Heart left ventricle (tissue), 16 donors: ENCODE data around the gene DSCAM. TPM values are rescaled to one million over a fixed set of nuclear protein-coding genes. Genes with fewer than 3 reads are reported as not detected.

Source experiments
- ATAC-seq, 4 donors: fragments of 200-7000 bp; cut with Tn5 transposase; one replicate each; pipeline ENCODE4 v1.9.1; 2020 to 2022; ENCODE audit warnings: moderate library complexity in 4 of 4, mild to moderate bottlenecking in 3 of 4, moderate number of reproducible peaks in 1 of 4
- DNase-seq, 5 donors: peaks; one replicate each; pipeline ENCODE4 v3.0.0-alpha.2; 2020
- H3K27ac ChIP-seq, 12 donors: fragments of 200-600 bp; sonication (generic) in 4 of 12; one replicate each; pipeline versions ENCODE4 v1.5.0 to v1.8.0; 2016 to 2022; ENCODE audit warnings: mild to moderate bottlenecking in 2 of 12
- H3K27me3 ChIP-seq, 9 donors: fragments of 200-600 bp; sonication (generic) in 2 of 9; one replicate each; pipeline versions ENCODE4 v1.5.1 to v1.8.0; 2016 to 2022; ENCODE audit warnings: mild to moderate bottlenecking in 3 of 9
- H3K36me3 ChIP-seq, 9 donors: fragments of 200-600 bp; sonication (generic) in 2 of 9; one replicate each; pipeline versions ENCODE4 v1.5.0 to v1.8.0; 2018 to 2022; ENCODE audit warnings: mild to moderate bottlenecking in 2 of 9
- H3K4me1 ChIP-seq, 12 donors: fragments of 200-600 bp; sonication (generic) in 4 of 12; one replicate each; pipeline versions ENCODE4 v1.5.0 to v1.8.0; 2016 to 2022; ENCODE audit warnings: mild to moderate bottlenecking in 3 of 12
- H3K4me3 ChIP-seq, 12 donors: fragments of 200-600 bp; sonication (generic) in 4 of 12; one replicate each; pipeline versions ENCODE4 v1.5.0 to v1.8.0; 2017 to 2022; ENCODE audit warnings: mild to moderate bottlenecking in 9 of 12, moderate library complexity in 4 of 12
- H3K9me3 ChIP-seq, 12 donors: fragments of 200-600 bp; sonication (generic) in 4 of 12; one replicate each; pipeline versions ENCODE4 v1.5.0 to v1.8.0; 2016 to 2022; ENCODE audit warnings: mild to moderate bottlenecking in 1 of 12
- POLR2A ChIP-seq, 2 donors: fragments of 450-650 bp; IDR thresholded peaks; one replicate each; pipeline ENCODE4 v1.6.1; 2017; ENCODE audit warnings: antibody characterized with exemption in 2 of 2, mild to moderate bottlenecking in 2 of 2, moderate library complexity in 2 of 2
- WGBS, 4 donors: extraction: QIAGEN DNeasy Blood & Tissue Kit in 2 of 4; methylation state at CpG; one replicate each; pipeline versions ENCODE4 v1.1.5 to v1.1.7; 2013 to 2018; 5-methylcytosine and 5-hydroxymethylcytosine counted together
- intact Hi-C, 10 donors: fragments of 100-400 bp; cut with DNase I; formaldehyde crosslinking; loops; one replicate each; pipeline versions ENCODE4 v1.11.1 to v1.14.2; 2022
- polyA plus RNA-seq, 2 donors: library from polyadenylated mRNA; stranded (reverse); fragments of 200-250 nt; gene quantifications; one replicate each; pipeline ENCODE4 v1.2.3, GENCODE V29; 2013
- total RNA-seq, 9 donors: library from RNA; depleted of rRNA in 2 of 9; stranded (reverse); fragments of >200 nt in 2 of 9; fragmentation: NEBNext Ultra II Directional in 3 of 9; extraction: Animal tissue kit (Norgen Biotek cat#: 25700) in 3 of 9; gene quantifications; one replicate each; pipeline versions ENCODE4 v1.1.0 to v1.2.4, GENCODE V29; 2016 to 2023
- TF ChIP-seq, protein P1 (sequence below), 12 donors: fragments of 200-600 bp; sonication (generic) in 4 of 12; IDR thresholded peaks; one replicate each; pipeline versions ENCODE4 v1.5.0 to v1.8.0; 2018 to 2022; ENCODE audit warnings: antibody characterized with exemption in 12 of 12, mild to moderate bottlenecking in 5 of 12
- donor health status: ischemic (EF 13 %, LVEDD 7.1; RV severe dilation, severe dysfunction).
- donor health status: healthy with polysubstance abuse.
- donor health status: DM: no; HTN: yes; CAD: no.
- donor health status: DM: no; HTN: no; CAD: no.
- donor health status: ischemic (EF 25% LVEDD 6.9; RV normal size, moderate dysfunction).
- donor health status: ischemic (EF 25% LVEDD 5.7; RV mildly dilated, moderate dysfunction).
- donor health status: healthy.
- donor health status: DM: yes; HTN: yes; CAD: no.
- donor health status: ischemic (EF 35%, LVEDD 5.7; RV mildly dilated, moderate dysfunction).
- donor health status: nonischemic (EF 11% LVEDD 7.7; RV severe dilation, severe dysfunction).
- donor health status: DM: yes; HTN: yes; CAD: no.
- donor health status: PGD.
- donor health status: ischemic (EF 29% LVEDD 5.4; RV normal size, mild dysfunction).
- donor health status: nonischemic (EF 23%, LVEDD 6.1; RV moderate dilation, normal function).

DSCAM gene
- total and polyA plus RNA-seq, 11 donors = 0.03 TPM; not detected in 10

DNA sequence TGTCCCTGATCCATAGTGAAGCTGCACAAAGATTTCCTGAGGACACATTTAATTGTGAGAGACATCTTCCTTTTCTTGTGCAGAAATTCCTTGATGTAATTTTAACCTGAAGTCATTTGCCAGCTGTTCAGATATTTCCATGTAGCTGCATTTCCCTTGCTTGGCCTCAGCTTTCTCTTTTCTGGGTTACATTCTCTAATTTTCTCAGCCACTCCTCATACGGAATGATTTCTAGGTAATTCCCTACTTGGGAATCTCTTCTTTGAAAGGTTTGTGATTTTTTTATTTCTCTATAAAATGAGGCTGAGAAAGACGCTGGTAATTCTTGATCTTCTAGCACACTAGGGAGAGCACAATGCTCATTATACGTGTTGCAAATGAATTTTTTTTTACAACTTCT, 780.7 kb downstream of the DSCAM start:
- DNase-seq = no peak
- 78 to 84% (median 82%) methylated on average over 3 of the region's 3 CpGs for WGBS, 4 donors
- H3K4me1 ChIP-seq = no peaks in the 10 kb centered on the region
- no peaks in the 10 kb centered on the region for H3K27me3 ChIP-seq
- H3K36me3 ChIP-seq = no peaks in the 10 kb centered on the region
- intact Hi-C loops = no loop called here
- no peak for ATAC-seq
- H3K9me3 ChIP-seq = no peaks in the 10 kb centered on the region
- no peak for TF ChIP-seq POLR2A (IDR thresholded peaks at IDR 0.05)
- TF ChIP-seq, protein P1, sequence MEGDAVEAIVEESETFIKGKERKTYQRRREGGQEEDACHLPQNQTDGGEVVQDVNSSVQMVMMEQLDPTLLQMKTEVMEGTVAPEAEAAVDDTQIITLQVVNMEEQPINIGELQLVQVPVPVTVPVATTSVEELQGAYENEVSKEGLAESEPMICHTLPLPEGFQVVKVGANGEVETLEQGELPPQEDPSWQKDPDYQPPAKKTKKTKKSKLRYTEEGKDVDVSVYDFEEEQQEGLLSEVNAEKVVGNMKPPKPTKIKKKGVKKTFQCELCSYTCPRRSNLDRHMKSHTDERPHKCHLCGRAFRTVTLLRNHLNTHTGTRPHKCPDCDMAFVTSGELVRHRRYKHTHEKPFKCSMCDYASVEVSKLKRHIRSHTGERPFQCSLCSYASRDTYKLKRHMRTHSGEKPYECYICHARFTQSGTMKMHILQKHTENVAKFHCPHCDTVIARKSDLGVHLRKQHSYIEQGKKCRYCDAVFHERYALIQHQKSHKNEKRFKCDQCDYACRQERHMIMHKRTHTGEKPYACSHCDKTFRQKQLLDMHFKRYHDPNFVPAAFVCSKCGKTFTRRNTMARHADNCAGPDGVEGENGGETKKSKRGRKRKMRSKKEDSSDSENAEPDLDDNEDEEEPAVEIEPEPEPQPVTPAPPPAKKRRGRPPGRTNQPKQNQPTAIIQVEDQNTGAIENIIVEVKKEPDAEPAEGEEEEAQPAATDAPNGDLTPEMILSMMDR (IDR thresholded peaks at IDR 0.05) = no peak
- H3K27ac ChIP-seq = no peak overlapping the region
- H3K4me3 ChIP-seq = no peak overlapping the region

DNA sequence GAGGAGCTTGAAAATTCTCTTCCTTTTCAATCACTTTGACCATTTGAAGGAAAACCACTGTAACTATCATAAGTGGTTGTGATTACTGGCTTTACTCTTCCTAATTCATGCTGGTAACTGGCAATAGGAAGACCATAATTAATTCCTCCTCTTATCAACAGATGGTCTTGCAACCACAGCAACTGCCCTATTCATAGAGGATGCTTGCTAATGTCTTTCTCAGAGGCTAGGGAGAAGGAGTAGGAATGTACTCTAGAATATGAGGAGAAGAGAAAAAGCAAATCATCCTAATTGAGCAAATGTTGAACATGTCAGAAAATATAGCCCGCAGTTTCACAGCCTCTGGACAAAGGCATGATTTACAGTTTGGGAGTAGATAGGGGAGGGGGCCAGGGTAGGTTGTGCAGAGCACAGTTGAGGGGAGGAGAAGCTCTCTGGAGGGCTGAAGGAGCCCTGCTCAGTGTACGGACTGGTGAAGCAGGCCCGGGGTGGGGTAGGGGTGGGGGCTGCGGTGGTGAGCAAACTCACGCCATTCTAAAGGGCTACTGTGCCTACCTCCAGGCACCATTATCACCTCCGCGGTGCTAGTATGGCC, 786.8 kb downstream of the DSCAM start:
- H3K36me3 ChIP-seq = no peaks in the 10 kb centered on the region
- no peaks in the 10 kb centered on the region for H3K9me3 ChIP-seq
- DNase-seq = no peak
- WGBS, 4 donors = 88 to 95% (median 91%) methylated on average over 7 of the region's 7 CpGs
- no peaks in the 10 kb centered on the region for H3K4me1 ChIP-seq
- TF ChIP-seq, protein P1 (IDR thresholded peaks at IDR 0.05) = no peak
- TF ChIP-seq POLR2A (IDR thresholded peaks at IDR 0.05) = no peak
- H3K27ac ChIP-seq = no peak overlapping the region
- no peak overlapping the region for H3K4me3 ChIP-seq
- intact Hi-C loops = no loop called here
- H3K27me3 ChIP-seq = no peaks in the 10 kb centered on the region
- ATAC-seq = no peak

DNA sequence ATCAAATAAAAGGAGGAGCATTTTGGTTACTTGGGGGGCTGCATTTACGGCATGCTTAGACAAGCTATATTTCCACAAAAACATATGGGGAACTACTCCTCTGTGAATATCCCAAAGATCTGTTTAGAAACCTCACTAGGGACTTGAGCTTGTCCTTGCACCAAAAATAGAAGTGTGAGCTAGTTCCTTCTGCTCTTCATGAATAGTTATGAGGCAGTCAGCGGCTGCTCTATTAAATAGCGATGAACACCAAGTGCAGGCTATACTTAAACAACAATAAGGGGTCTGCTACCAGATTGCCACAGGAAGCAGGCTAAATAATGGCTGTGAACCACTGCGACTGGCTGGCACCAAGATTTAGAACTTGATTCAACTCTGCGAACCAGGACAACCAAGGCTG, 789.6 kb downstream of the DSCAM start:
- 79 to 84% (median 82%) methylated on average over 5 of the region's 5 CpGs for WGBS, 4 donors
- H3K4me1 ChIP-seq = peaks cover 0 to 14% (median 2%) of the 10 kb centered on the region in 12 donors
- no peaks in the 10 kb centered on the region for H3K9me3 ChIP-seq
- no peak overlapping the region for H3K4me3 ChIP-seq
- intact Hi-C loops = loop anchor here in 2 of 10 donors (10.0 kb wide), 2 partner anchors 263 to 273 kb away; no protein-coding TSS in a partner anchor
- H3K36me3 ChIP-seq = no peaks in the 10 kb centered on the region
- ATAC-seq (peak in 2 of 4 donors; percentile 27 to 28), DNase-seq (no peak)
- H3K27ac ChIP-seq = peak overlapping the region in 1 of 12 donors; percentile 4
- H3K27me3 ChIP-seq = no peaks in the 10 kb centered on the region
- TF ChIP-seq POLR2A (IDR thresholded peaks at IDR 0.05) = no peak

DNA sequence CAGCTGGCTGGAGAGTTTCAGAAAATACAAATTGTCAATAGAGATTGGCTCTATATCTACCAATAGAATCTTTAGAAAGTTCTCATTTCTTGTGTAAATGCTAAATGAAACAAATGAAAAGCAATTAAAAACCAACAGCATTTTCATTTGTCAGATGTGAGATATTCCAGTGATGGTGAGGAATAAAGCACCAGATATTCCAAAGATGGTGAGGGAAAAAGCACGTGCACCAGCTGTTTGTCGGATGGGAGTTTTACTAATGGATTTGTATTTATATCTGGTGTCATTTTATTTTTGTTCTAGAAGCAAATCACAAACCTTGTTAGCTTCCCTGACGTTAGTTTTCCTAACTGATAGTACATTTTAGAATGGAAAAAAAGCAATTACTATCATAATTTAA, 790.9 kb downstream of the DSCAM start:
- H3K4me3 ChIP-seq = no peak overlapping the region
- DNase-seq (no peak), ATAC-seq (no peak)
- no peaks in the 10 kb centered on the region for H3K27me3 ChIP-seq
- intact Hi-C loops = loop anchor here in 2 of 10 donors (10.0 kb wide), 2 partner anchors 261 to 271 kb away; no protein-coding TSS in a partner anchor
- no peaks in the 10 kb centered on the region for H3K9me3 ChIP-seq
- peaks cover 0 to 14% (median 2%) of the 10 kb centered on the region in 12 donors for H3K4me1 ChIP-seq
- no peak for TF ChIP-seq POLR2A (IDR thresholded peaks at IDR 0.05)
- TF ChIP-seq, protein P1 (IDR thresholded peaks at IDR 0.05) = no peak
- peak overlapping the region in 1 of 12 donors; percentile 84 for H3K27ac ChIP-seq
- 80 to 86% (median 85%) methylated on average over 3 of the region's 3 CpGs for WGBS, 4 donors
- no peaks in the 10 kb centered on the region for H3K36me3 ChIP-seq
